ENCODE measurements around the gene TSPAN17. TPM values are rescaled to one million over a fixed set of nuclear protein-coding genes. Genes with fewer than 3 reads are reported as not detected.
"Not testable (repeated sequence)": the region's sequence is repeated elsewhere in the genome, so short reads cannot be mapped to it uniquely, and the experiment has no call there.

The TSPAN17 gene
- polyA plus RNA-seq (2012; ENCODE audit: insufficient read depth, insufficient read length, low read depth): 26.0 TPM

DNA sequence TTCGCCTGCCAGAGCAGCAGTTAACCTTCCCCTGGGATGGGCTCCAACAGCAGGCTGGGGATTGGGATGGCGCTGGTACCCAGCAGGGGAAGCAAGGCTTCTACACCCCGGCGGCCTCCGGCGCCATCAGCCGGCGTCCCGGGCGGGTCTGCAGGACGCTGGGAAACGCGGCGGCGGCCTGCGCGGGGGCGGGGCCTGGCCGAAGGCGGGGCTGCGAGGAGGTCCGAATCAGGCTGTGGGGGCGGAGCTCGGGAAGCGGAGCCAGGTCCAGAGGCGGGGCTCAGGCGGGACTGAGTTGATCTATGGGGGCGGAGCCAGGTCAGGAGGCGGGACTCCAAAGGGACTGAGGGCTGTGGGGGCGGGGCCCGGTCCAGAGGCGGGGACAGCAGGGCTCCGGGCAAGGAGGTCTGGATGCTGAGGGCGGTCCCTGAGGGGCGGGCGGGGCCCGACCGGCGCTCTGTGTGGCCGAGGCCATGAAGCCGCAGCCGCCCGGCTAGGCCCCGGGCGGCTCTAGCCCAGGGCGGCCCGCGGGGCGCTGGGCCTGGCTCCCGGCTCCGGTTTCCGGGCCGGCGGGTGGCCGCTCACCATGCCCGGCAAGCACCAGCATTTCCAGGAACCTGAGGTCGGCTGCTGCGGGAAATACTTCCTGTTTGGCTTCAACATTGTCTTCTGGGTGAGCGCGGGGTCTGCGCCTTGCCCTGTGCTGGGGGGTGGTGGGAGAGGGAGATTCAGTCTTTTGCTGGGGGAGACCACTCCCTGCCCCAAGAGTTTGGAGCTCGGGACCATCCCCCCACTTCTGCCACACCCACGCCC, at the start of gene TSPAN17:
TSS of gene TSPAN17 (plus strand) at position 455 of the 813 bp plus-strand sequence. CDS start at position 587, 132 bp downstream.
- no peaks in the 10 kb centered on the region for H3K9me3 ChIP-seq
- no peaks in the 10 kb centered on the region for H3K36me3 ChIP-seq
- H3K4me3 ChIP-seq (ENCODE audit: low read depth, low read length): peak within 1 kb of the TSS; percentile 75
- peaks cover 4% of the 10 kb centered on the region for H3K4me1 ChIP-seq
- no peaks in the 10 kb centered on the region for H3K27me3 ChIP-seq
- TF ChIP-seq, protein P1, sequence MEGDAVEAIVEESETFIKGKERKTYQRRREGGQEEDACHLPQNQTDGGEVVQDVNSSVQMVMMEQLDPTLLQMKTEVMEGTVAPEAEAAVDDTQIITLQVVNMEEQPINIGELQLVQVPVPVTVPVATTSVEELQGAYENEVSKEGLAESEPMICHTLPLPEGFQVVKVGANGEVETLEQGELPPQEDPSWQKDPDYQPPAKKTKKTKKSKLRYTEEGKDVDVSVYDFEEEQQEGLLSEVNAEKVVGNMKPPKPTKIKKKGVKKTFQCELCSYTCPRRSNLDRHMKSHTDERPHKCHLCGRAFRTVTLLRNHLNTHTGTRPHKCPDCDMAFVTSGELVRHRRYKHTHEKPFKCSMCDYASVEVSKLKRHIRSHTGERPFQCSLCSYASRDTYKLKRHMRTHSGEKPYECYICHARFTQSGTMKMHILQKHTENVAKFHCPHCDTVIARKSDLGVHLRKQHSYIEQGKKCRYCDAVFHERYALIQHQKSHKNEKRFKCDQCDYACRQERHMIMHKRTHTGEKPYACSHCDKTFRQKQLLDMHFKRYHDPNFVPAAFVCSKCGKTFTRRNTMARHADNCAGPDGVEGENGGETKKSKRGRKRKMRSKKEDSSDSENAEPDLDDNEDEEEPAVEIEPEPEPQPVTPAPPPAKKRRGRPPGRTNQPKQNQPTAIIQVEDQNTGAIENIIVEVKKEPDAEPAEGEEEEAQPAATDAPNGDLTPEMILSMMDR (IDR thresholded peaks at IDR 0.05; ENCODE audit: low read depth, low read length): peak; percentile 34
- DNase-seq: peak; percentile 100

- H3K36me3 ChIP-seq: peaks cover 23% of the 10 kb centered on the region
- H3K4me1 ChIP-seq; H3K9me3 ChIP-seq; H3K27me3 ChIP-seq; DNase-seq; H3K4me3 ChIP-seq (ENCODE audit: low read depth, low read length): not testable (repeated sequence)
Measured at GRCh38 chr5:176599749-176600430, 47.4 kb upstream of the TSPAN17 start.

GRCh38 chr5:176601901-176602482, 45.3 kb upstream of the TSPAN17 start:
- Histone ChIP-seq H3K36me3 (peaks cover 23% of the 10 kb centered on the region), H3K4me1 (peaks cover 9% of the 10 kb centered on the region), H3K9me3 (no peaks in the 10 kb centered on the region), H3K27me3 (no peaks in the 10 kb centered on the region), H3K4me3 (ENCODE audit: low read depth, low read length) (no peak overlapping the region)
- no peak for DNase-seq
- TF ChIP-seq, protein P1 (IDR thresholded peaks at IDR 0.05; ENCODE audit: low read depth, low read length): no peak

GRCh38 chr5:176603091-176603490, 44.2 kb upstream of the TSPAN17 start:
- peaks cover 9% of the 10 kb centered on the region for H3K4me1 ChIP-seq
- TF ChIP-seq, protein P1 (IDR thresholded peaks at IDR 0.05; ENCODE audit: low read depth, low read length): no peak
- H3K27me3 ChIP-seq: no peaks in the 10 kb centered on the region
- no peak overlapping the region for H3K4me3 ChIP-seq (ENCODE audit: low read depth, low read length)
- H3K36me3 ChIP-seq: peaks cover 16% of the 10 kb centered on the region
- DNase-seq: no peak
- H3K9me3 ChIP-seq: no peaks in the 10 kb centered on the region

GRCh38 chr5:176606032-176606431, 41.3 kb upstream of the TSPAN17 start:
- DNase-seq: peak; percentile 54
- H3K4me1 ChIP-seq: peaks cover 11% of the 10 kb centered on the region
- no peaks in the 10 kb centered on the region for H3K36me3 ChIP-seq
- H3K4me3 ChIP-seq (ENCODE audit: low read depth, low read length): no peak overlapping the region
- no peaks in the 10 kb centered on the region for H3K27me3 ChIP-seq
- H3K9me3 ChIP-seq: no peaks in the 10 kb centered on the region
- TF ChIP-seq, protein P1 (IDR thresholded peaks at IDR 0.05; ENCODE audit: low read depth, low read length): no peak

DNA sequence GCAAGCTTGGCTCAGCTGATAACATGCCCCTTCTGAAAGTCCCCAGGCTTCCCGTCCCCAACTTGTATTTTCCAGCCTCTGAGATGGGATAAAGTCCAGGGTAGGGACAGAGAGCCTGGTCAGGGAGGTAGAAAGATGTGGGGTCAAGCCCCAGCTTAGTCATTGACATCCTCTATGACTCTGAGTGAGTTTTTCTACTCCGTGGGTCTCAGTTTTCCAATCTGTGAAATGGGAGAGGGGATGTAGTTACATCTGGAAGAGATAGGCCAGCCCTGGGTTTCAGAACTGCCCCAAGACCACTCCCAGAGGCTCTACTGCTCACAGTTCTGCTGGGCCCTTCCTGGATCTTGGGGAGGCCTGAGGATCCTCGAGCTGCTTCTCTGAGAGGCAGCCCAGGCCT, 40.4 kb upstream of the TSPAN17 start:
- H3K4me3 ChIP-seq (ENCODE audit: low read depth, low read length): no peak overlapping the region
- H3K4me1 ChIP-seq: peaks cover 11% of the 10 kb centered on the region
- H3K27me3 ChIP-seq: no peaks in the 10 kb centered on the region
- DNase-seq: no peak
- no peaks in the 10 kb centered on the region for H3K36me3 ChIP-seq
- no peaks in the 10 kb centered on the region for H3K9me3 ChIP-seq
- TF ChIP-seq, protein P1 (IDR thresholded peaks at IDR 0.05; ENCODE audit: low read depth, low read length): no peak

Data from BE2C (cell line).